ENCODE results near the gene GP9.

Gene GP9

DNA sequence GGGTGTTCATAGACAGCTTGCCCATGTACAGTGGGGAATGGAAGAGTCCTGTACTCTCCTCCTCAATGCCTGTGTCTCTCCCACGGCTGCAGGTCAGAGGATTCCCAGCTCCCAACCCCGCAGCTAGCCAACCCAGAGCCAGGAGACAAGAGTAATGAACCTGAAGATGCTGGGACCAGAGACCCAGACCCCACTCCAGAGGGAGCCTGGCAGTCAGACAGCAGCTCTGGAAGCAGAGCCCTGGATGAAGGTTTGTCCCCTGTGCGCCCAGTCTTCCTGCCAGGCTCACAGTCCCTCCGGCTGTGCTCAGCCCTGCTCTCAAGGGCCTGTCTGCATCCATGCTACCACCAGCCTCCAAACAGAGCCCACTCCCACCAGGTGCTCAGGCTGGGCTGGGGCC is 30.0 kb upstream of the GP9 start:
- FAIRE-seq: no peak

- FAIRE-seq: no peak
These were observed 28.9 kb upstream of the GP9 start for GRCh38 chr3:129031476-129032215.

GRCh38 chr3:129032716-129033115 is 27.9 kb upstream of the GP9 start:
- FAIRE-seq: no peak

GRCh38 chr3:129033151-129033550 is 27.4 kb upstream of the GP9 start:
- no peak for FAIRE-seq

GRCh38 chr3:129033633-129034321 is 26.8 kb upstream of the GP9 start:
- FAIRE-seq: no peak

- FAIRE-seq: no peak
These were observed 25.9 kb upstream of the GP9 start for GRCh38 chr3:129034642-129035041.

DNA sequence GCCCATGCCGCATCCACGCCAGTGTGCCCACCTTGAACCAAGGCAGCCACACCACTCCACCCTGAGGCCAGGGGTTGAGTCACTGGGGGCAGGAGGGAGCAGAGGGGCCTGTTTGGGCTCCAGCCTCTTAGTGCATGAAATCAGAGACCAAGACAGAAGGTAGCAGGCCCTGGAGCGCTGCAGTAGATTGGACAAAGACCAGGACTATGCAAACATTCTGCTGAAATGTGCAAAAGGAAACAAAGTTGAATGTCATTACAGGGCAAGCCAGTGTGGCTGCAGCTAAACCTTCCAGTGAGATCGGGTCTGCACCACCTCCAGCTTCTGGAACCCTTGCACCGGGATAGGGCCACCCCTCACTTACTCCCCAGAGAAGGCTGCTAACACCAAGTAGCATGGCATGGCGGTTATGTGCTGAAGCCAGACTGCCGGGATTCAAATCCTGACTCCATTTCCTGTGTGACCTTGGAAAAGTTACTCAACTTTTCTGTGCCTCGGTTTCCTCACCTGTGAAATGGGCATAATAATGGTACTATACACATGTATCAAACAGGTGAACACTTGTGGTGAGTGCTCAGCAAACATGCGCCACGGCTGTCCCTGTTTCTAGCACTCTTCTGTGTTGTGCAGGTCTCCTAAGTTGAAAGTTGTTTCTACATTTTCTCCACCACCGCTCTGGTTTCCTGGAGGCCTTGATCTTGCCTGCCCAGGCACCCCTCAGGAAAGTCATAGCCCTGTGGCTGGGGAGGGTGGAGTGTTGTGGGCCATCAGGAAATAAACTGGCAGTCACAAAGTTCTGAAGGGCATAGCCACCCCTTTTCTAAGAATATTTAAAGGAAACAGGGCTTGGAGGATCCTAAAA is 25.0 kb upstream of the GP9 start:
- no peak for FAIRE-seq

DNA sequence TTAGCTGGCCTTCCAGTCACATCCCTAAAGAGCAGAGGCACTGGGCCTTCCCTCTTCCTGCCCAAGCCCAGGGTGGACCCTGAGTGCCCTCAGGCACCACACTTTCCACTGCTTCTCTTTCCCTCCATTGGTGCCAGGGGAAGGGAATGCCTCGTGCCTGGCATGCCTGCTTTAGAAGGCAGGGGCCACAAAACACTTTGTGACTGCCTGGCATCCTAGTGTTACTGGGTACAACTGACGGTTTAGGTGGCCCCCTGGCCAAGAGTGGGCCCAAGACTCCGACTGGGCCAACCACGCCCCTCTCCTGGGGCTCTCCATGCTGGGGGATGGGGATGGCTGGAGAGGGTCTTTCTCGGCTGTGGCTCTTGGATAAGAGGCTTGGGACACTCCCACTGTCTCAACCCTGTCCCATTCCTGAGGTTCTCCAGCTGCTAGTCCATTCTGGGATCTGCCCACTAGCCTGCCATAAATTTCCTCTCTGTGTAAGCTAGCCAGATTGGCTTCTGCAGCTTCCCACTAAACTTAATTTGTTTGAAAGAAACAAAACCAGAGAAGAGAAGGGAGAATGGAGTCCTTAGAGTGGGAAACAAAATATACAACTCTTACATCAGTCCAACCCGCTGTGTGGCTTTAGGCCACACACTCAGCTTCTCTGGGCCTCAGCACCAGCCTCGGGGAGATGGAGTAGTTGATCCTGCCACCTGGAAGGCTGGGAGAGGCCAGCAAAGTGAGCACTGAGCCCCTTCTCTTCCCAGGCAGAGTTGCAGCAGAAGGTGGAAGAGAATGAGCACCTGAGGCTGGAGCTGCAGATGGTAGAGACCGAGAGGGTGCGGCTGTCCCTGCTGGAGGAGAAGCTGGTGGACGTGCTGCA is 24.1 kb upstream of the GP9 start:
- FAIRE-seq: no peak

DNA sequence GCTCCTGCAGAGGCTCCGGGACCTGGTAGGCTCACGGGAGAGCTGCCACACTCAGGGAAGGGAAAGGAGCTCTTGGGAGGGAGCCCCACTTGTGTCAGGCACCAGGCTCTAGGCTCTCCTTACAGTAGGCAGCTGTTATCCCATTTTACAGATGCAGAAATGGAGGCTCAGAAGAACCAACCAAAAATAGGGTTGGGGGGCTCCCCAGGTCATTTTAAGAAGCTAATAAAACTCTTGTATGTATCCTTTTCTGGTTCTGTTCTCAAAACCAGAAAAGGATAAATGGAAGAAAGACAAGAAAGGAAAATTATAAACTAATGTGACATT is 23.5 kb upstream of the GP9 start:
- no peak for FAIRE-seq

DNA sequence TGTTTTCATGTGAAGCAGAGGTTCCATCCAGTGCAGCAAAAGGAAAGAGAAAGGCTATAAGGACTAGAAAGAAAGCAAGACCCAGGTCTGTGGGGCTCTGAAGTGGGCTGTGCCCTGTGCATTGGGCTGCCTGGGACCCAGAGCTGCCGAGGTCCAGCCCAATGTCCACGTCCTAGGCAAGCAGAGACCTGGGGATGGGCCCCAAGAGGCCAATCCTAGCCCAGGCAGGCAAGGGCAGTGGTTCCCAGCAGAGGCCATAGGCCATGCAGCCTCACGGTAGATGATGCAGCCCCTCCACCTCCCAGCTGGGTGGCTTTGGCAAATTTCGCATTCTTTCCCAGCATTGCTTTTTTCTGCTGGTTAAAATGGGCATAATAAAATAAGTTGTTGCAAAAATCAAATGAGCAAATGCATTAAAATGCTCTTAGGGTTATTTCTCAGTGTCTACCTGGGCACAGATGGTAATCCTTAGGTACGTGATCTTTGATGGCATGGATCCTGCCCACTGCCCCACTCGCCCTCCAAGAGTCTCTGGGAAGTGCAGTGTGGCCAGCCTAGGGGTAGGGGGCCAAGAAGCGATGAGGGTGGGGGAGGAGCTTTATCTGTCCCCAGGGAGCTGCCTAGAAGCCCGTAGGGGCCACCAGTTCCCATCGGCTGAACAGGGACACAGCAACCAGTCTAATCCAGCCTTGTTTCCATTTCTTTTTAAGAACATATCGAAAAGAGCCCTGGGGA is 22.3 kb upstream of the GP9 start:
- FAIRE-seq: no peak

- FAIRE-seq: no peak
These were observed 21.1 kb upstream of the GP9 start for GRCh38 chr3:129039271-129040038.

DNA sequence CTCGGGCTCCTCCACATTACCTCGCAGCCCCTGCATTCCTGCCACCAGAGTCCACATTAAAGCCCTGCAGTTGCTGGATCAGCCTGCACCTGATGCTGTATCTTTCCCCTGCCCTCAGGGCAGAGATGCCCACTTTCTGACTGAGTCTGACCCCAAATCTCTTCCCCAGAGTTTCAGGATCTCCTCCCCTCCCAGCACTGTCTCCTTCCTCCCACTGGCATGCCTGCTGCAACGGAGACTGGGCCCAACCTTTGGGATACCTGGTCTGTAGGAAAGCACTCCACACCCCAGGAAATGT is 20.6 kb upstream of the GP9 start:
- no peak for FAIRE-seq

DNA sequence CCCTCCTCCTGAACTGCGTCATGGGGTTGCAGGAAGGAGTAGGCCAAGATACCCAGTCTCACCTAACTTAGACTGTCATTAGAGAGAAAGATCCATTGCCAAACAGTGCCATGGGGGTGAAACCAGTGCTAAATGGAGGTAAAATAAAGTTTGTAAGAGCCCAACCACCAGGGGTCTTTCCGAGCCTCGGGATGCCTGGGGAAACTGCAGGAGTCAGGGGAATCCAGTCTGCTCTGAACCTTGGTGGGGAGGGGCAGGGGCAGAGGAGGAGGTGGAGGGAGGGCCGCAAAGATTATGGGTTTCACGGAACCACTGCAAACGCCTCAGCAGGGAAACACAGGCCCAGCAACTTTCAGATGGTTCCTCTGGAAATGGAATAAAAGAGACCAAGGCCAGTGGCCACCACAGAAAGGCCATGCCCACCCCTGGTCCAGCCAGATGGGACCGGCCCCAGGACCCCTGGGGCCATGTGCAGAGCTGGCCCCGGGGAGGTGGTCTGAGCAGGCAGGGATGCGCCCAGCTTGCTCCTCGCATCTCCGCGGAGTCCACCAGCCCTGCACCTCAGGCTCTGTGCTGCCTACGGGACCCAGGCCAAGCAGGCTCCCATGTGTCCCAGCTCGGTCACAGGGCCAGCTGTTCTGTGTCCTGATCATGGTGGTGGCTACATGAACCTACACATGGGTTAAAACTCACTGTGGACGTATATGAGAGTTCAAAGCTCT is 19.8 kb upstream of the GP9 start:
- no peak for FAIRE-seq

DNA sequence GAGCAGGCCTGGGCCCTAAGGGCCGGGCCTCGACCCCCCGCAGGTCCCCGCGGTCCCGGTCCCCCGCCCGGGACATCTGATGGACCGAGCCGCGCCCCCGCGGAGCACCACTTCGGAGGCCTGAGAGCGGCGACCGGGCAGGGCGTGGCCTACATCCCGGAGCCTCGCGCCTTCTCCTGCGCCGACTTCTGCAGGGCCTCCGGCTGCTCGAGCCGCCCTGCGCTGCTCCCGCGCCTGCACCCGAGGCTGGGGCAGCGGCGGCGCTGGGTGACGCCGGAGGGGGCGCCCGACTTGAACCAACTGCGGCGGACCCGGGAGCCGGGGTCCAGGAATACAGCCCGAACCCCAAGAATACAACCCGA is 14.9 kb upstream of the GP9 start:
- no peak for FAIRE-seq

DNA sequence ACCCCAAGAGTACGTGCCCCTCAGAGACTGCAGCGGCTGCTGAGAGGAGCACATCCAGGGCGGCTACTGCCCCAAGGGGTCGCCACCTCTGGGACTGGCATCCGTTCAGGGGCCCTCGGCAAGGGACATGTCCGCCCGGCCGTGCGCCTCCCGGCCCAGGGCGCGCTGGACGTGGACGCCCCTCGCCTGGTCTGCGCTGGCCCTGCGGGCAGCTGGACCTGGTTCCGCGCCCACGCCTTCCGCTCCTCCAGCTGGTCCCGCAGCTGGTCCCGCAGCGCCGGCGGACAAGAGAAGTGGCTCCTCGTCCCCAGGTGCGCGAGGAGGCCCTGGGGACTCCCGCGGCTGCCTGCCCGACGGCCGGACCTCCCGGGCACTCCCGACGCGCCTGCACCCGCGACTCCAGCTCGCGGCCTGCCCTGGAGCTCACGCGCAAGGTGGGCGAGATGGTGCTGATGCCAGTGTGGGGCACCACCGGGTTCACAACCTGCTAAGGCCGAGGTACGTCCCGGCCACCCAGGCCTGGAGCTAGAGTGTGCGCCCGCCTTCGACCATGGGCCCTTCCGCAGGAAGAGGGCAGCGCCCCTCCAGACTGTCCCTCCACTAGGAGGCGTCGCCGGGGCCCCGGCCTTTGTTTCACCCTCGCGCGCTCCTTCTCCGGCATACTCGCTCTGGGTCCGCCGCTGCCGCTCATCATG is 14.4 kb upstream of the GP9 start:
- no peak for FAIRE-seq

- FAIRE-seq: no peak
These were observed 13.6 kb upstream of the GP9 start for GRCh38 chr3:129046732-129047552.

DNA sequence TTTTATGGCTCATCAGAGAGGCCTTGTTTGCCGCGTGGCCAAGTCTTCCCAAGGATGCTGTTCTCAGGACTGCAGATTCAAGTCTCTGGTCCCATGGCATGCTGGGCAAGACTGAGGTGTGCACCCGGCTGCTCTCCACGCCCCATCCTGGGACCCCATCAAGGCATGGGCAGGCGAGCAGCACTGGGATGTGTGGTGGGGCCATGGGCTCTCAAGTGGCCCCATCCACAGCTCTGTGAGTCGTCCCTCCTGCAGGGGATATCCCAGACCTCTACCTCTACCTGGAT is 13.1 kb upstream of the GP9 start:
- FAIRE-seq: no peak

- FAIRE-seq: no peak
These were observed 9.9 kb upstream of the GP9 start for GRCh38 chr3:129050556-129051295.

DNA sequence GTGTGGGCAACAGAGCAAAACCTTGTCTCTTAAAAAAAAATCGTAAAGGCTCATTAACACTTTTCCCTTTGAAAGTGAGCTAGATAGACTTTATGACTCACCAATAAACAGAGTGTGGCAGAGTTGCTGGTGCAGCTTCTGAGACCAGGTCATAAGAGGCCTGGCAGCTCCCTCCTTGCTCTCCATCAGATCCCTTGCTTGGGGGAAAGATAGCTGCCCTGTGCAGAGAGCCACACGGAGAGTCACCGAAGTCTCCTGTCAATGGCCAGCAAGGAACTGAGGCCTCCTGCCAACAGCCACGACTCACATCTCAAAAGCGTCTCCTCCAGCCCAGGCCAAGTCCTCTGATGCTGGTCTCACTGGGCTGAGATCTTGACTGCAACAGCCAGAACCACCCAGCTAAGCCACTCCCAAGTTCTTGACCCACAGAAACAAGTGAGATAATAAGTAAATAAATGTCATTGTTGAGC is 8.7 kb upstream of the GP9 start:
- no peak for FAIRE-seq
